ENCODE measurements around the gene RCC2. TPM values are rescaled to one million over a fixed set of nuclear protein-coding genes. Genes with fewer than 3 reads are reported as not detected.

RCC2 gene
- total and polyA plus RNA-seq, 2 of the 4 experiments (the other 2 are of a cell fraction), result 24.0 to 38.9 TPM

DNA sequence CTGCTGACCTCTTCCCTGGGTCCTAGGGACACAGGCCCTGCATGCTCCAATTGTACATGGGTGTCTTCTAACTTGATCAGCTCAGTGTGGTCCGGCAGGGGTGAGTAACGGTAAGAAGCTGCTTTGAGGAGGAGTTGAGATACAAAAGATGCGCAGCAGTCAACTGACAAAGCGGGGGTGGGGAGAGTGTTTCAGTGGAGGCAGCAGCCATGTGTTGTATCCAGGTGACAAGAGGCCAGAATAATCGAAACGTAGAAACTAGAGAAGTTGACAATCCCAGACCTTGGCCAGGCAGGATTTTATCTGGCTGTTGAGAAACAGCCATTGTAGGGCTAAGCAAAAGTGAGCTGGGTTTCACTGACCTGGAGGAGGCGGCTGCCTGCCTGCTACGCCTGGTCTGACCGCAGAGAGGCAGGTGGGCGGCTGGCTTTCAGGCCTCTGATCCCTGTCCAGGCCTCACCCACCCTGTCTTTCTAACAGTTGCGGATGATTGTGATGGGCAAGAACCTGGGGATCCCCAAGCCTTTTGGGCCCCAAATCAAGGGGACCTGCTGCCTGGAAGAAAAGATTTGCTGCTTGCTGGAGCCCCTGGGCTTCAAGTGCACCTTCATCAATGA lies 38.6 kb downstream of the RCC2 start:
- CTCF ChIA-PET, result interaction anchor here (0.8 kb wide), 1 partner anchor 9 kb away, joined by 3 read pairs; no protein-coding TSS in a partner anchor
- in situ Hi-C loops (cut with MboI; ENCODE audit: low sequenced_read_pairs), result no loop called here
- POLR2A ChIA-PET (ENCODE audit: unreplicated experiment), result no interaction called here

More for the DNA sequence above, 38.6 kb downstream of the RCC2 start:
- H3K27me3 ChIP-seq (ENCODE audit: control insufficient read depth, insufficient read depth, low read length), result peaks cover 6% of the 10 kb centered on the region; the same call in 1 of the 2 replicates
- no peak overlapping the region for H3K18ac ChIP-seq (ENCODE audit: low read depth, low read length)
- peaks cover 3% of the 10 kb centered on the region; the same call in 1 of the 2 replicates for H4K20me1 ChIP-seq (ENCODE audit: insufficient read depth, low read length)
- no peak overlapping the region for H3K23ac ChIP-seq (ENCODE audit: low read depth, low read length)
- no peak overlapping the region for H3K4ac ChIP-seq (ENCODE audit: low read depth, low read length)
- H2BK5ac ChIP-seq (ENCODE audit: low read depth, low read length, poor library complexity, severe bottlenecking), result no peak overlapping the region
- no peak overlapping the region for H3K27ac ChIP-seq (ENCODE audit: insufficient read depth, low read length)
- no peak overlapping the region for H2AK9ac ChIP-seq (replicated peaks; ENCODE audit: low read depth, low read length, poor library complexity)
- H3K9me1 ChIP-seq (ENCODE audit: insufficient read depth, low read length), result no peaks in the 10 kb centered on the region; the same call in 1 of the 2 replicates
- no peak overlapping the region for H4K91ac ChIP-seq (ENCODE audit: insufficient read depth, low read depth, low read length)
- H4K5ac ChIP-seq (ENCODE audit: low read depth, low read length), result no peak overlapping the region
- H3K36me3 ChIP-seq (ENCODE audit: control insufficient read depth, insufficient read depth, low read length), result no peaks in the 10 kb centered on the region
- no peak overlapping the region for H2BK20ac ChIP-seq (ENCODE audit: low read depth, low read length)
- H3K4me1 ChIP-seq (ENCODE audit: control insufficient read depth, insufficient read depth, low read length), result peaks cover 2% of the 10 kb centered on the region; the same call in 1 of the 2 replicates
- H2BK15ac ChIP-seq (ENCODE audit: low read depth, low read length), result no peak overlapping the region
- no peak overlapping the region for H3K14ac ChIP-seq (replicated peaks; ENCODE audit: low read depth, low read length)
- BruUV-seq (replicated peaks), result no TSS peak
- 68% methylated on average over 8 of the region's 11 CpGs; no CpG with 5 or more reads in 1 of the 2 experiments for WGBS, 2 experiments (ENCODE audit: extremely low coverage in 2 of 2, insufficient read length in 1 of 2)
- H3K4me2 ChIP-seq (ENCODE audit: low read depth, low read length), result no peak overlapping the region
- H3K9ac ChIP-seq (ENCODE audit: low read depth, low read length), result no peak overlapping the region
- no peak for TF ChIP-seq NFE2L2 (IDR thresholded peaks at IDR 0.05; ENCODE audit: low read depth, low read length)
- no peak for TF ChIP-seq MXI1 (IDR thresholded peaks at IDR 0.05; ENCODE audit: borderline replicate concordance, low read depth, low read length)
- no peak for TF ChIP-seq CEBPB (IDR thresholded peaks at IDR 0.05; ENCODE audit: low read depth, low read length)
- no peak for TF ChIP-seq BHLHE40 (IDR thresholded peaks at IDR 0.05; ENCODE audit: low read depth, low read length)
- TF ChIP-seq, protein P1, sequence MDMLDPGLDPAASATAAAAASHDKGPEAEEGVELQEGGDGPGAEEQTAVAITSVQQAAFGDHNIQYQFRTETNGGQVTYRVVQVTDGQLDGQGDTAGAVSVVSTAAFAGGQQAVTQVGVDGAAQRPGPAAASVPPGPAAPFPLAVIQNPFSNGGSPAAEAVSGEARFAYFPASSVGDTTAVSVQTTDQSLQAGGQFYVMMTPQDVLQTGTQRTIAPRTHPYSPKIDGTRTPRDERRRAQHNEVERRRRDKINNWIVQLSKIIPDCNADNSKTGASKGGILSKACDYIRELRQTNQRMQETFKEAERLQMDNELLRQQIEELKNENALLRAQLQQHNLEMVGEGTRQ (IDR thresholded peaks at IDR 0.05; ENCODE audit: low read depth, low read length), result no peak
- no peak for TF ChIP-seq RFX5 (IDR thresholded peaks at IDR 0.05; ENCODE audit: low read depth, low read length)
- TF ChIP-seq RCOR1 (IDR thresholded peaks at IDR 0.05; ENCODE audit: insufficient replicate concordance, low read length), result no peak
- TF ChIP-seq RAD21 (IDR thresholded peaks at IDR 0.05; ENCODE audit: low read length), result no peak
- TF ChIP-seq, protein P2, sequence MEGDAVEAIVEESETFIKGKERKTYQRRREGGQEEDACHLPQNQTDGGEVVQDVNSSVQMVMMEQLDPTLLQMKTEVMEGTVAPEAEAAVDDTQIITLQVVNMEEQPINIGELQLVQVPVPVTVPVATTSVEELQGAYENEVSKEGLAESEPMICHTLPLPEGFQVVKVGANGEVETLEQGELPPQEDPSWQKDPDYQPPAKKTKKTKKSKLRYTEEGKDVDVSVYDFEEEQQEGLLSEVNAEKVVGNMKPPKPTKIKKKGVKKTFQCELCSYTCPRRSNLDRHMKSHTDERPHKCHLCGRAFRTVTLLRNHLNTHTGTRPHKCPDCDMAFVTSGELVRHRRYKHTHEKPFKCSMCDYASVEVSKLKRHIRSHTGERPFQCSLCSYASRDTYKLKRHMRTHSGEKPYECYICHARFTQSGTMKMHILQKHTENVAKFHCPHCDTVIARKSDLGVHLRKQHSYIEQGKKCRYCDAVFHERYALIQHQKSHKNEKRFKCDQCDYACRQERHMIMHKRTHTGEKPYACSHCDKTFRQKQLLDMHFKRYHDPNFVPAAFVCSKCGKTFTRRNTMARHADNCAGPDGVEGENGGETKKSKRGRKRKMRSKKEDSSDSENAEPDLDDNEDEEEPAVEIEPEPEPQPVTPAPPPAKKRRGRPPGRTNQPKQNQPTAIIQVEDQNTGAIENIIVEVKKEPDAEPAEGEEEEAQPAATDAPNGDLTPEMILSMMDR (conservative IDR thresholded peaks at IDR 0.05; ENCODE audit: low read depth, low read length), result no peak
- TF ChIP-seq CHD1 (IDR thresholded peaks at IDR 0.05; ENCODE audit: low read depth, low read length), result no peak
- no peak for TF ChIP-seq MAFK (IDR thresholded peaks at IDR 0.05; ENCODE audit: low read depth, low read length)
- no peak for TF ChIP-seq FOS (IDR thresholded peaks at IDR 0.05; ENCODE audit: low read depth, low read length)
- no peak for TF ChIP-seq POLR2A (IDR thresholded peaks at IDR 0.05; ENCODE audit: low read depth, low read length)
- no peak for TF ChIP-seq SMC3 (IDR thresholded peaks at IDR 0.05; ENCODE audit: low read depth, low read length)
- TF ChIP-seq MAZ (IDR thresholded peaks at IDR 0.05; ENCODE audit: borderline replicate concordance, low read depth, low read length), result no peak
- TF ChIP-seq, protein P3, sequence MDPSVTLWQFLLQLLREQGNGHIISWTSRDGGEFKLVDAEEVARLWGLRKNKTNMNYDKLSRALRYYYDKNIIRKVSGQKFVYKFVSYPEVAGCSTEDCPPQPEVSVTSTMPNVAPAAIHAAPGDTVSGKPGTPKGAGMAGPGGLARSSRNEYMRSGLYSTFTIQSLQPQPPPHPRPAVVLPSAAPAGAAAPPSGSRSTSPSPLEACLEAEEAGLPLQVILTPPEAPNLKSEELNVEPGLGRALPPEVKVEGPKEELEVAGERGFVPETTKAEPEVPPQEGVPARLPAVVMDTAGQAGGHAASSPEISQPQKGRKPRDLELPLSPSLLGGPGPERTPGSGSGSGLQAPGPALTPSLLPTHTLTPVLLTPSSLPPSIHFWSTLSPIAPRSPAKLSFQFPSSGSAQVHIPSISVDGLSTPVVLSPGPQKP (IDR thresholded peaks at IDR 0.05; ENCODE audit: borderline replicate concordance, low read depth, low read length), result no peak
- H3K56ac ChIP-seq (ENCODE audit: extremely low read depth, insufficient read depth, low read length), result no peak overlapping the region
- no peak overlapping the region for H2AK5ac ChIP-seq (ENCODE audit: low read depth, low read length)
- H3K9me3 ChIP-seq (ENCODE audit: control insufficient read depth, insufficient read depth, low read length), result no peaks in the 10 kb centered on the region
- H3K4me3 ChIP-seq (ENCODE audit: insufficient read depth, low read depth, low read length), result no peak overlapping the region
- no peak overlapping the region for H4K8ac ChIP-seq (ENCODE audit: low read depth in 2 of 2, low read length in 2 of 2)
- H2AFZ ChIP-seq (replicated peaks; ENCODE audit: low read length, poor library complexity), result no peak overlapping the region
- H3K79me1 ChIP-seq (ENCODE audit: low read depth in 1 of 2, low read length in 2 of 2), result no peaks in the 10 kb centered on the region
- H2BK120ac ChIP-seq (ENCODE audit: low read depth, low read length), result no peak overlapping the region
- dilution Hi-C loops (cut with HindIII; ENCODE audit: low sequenced_read_pairs, unreplicated experiment), result no loop called here
- ATAC-seq (ENCODE audit: low read depth), result no peak
- no peak for DNase-seq
- intact Hi-C loops (cut with micrococcal nuclease), result no loop called here
